GM18867 (cell line): ENCODE data around the gene FSTL5.
A peak's percentile ranks its signal among the peaks of the same experiment; 100 is the strongest.

ENCODE experiments used
- ATAC-seq: cut with Tn5 transposase; IDR thresholded peaks from one replicate; pipeline ENCODE4 v1.9.1; 2021; ENCODE audit warnings: mild to moderate bottlenecking, moderate library complexity; ENCODE audit not compliant: unreplicated experiment

FSTL5 gene

GRCh38 chr4:161595230-161595771 is 568.5 kb downstream of the FSTL5 start:
- no peak for ATAC-seq

- ATAC-seq: no peak
Observed at GRCh38 chr4:161585011-161585410, 578.8 kb downstream of the FSTL5 start.

- peak; percentile 44 for ATAC-seq
Observed at GRCh38 chr4:161583549-161583948, 580.3 kb downstream of the FSTL5 start.

- ATAC-seq: peak; percentile 83
Observed at GRCh38 chr4:161581262-161582230, 582.3 kb downstream of the FSTL5 start.

- ATAC-seq: no peak
Observed at GRCh38 chr4:161577579-161578301, 586.1 kb downstream of the FSTL5 start.

- ATAC-seq: peak; percentile 42
Observed at GRCh38 chr4:161573836-161574235, 590.0 kb downstream of the FSTL5 start.

GRCh38 chr4:161564230-161564834 is 599.5 kb downstream of the FSTL5 start:
- ATAC-seq: no peak

- peak; percentile 87 for ATAC-seq
Observed at GRCh38 chr4:161555689-161556660, 607.8 kb downstream of the FSTL5 start.

- peak; percentile 37 for ATAC-seq
Observed at GRCh38 chr4:161554372-161554990, 609.3 kb downstream of the FSTL5 start.

GRCh38 chr4:161546902-161547301 is 616.9 kb downstream of the FSTL5 start:
- ATAC-seq: no peak

GRCh38 chr4:161540265-161540664 is 623.5 kb downstream of the FSTL5 start:
- ATAC-seq: peak; percentile 62

GRCh38 chr4:161538941-161539340 is 624.9 kb downstream of the FSTL5 start:
- peak; percentile 46 for ATAC-seq

GRCh38 chr4:161530710-161531109 is 633.1 kb downstream of the FSTL5 start:
- no peak for ATAC-seq

- peak; percentile 89 for ATAC-seq
Observed at GRCh38 chr4:161525121-161525520, 638.7 kb downstream of the FSTL5 start.

- ATAC-seq: no peak
Observed at GRCh38 chr4:161522031-161522430, 641.8 kb downstream of the FSTL5 start.

GRCh38 chr4:161519611-161520010 is 644.2 kb downstream of the FSTL5 start:
- ATAC-seq: no peak

GRCh38 chr4:161517941-161518340 is 645.9 kb downstream of the FSTL5 start:
- no peak for ATAC-seq

- ATAC-seq: no peak
Observed at GRCh38 chr4:161505141-161505540, 658.7 kb downstream of the FSTL5 start.

GRCh38 chr4:161498155-161498554 is 665.6 kb downstream of the FSTL5 start:
- ATAC-seq: no peak

GRCh38 chr4:161486461-161486860 is 677.3 kb downstream of the FSTL5 start:
- no peak for ATAC-seq
